HG03159 (cell line): Measurements from ENCODE around the gene ZFR2.
A peak's percentile ranks its signal among the peaks of the same experiment; 100 is the strongest.
"Not testable (repeated sequence)": the region's sequence is repeated elsewhere in the genome, so short reads cannot be mapped to it uniquely, and the experiment has no call there.

ENCODE experiments used
- ATAC-seq: cut with Tn5 transposase; IDR thresholded peaks from one replicate; pipeline ENCODE4 v1.9.1; 2021; ENCODE audit warnings: mild to moderate bottlenecking, moderate library complexity; ENCODE audit not compliant: unreplicated experiment

ZFR2 gene

GRCh38 chr19:3774621-3775373 is 94.0 kb downstream of the ZFR2 start:
- no peak for ATAC-seq

GRCh38 chr19:3773814-3774515 is 94.9 kb downstream of the ZFR2 start:
- ATAC-seq = no peak

GRCh38 chr19:3771906-3772455 is 96.9 kb downstream of the ZFR2 start, which contains the start of gene RAX2:
TSS of gene RAX2 (minus strand) at chr19:3772228. CDS start at chr19:3771742, 486 bp downstream.
- ATAC-seq = no peak

DNA sequence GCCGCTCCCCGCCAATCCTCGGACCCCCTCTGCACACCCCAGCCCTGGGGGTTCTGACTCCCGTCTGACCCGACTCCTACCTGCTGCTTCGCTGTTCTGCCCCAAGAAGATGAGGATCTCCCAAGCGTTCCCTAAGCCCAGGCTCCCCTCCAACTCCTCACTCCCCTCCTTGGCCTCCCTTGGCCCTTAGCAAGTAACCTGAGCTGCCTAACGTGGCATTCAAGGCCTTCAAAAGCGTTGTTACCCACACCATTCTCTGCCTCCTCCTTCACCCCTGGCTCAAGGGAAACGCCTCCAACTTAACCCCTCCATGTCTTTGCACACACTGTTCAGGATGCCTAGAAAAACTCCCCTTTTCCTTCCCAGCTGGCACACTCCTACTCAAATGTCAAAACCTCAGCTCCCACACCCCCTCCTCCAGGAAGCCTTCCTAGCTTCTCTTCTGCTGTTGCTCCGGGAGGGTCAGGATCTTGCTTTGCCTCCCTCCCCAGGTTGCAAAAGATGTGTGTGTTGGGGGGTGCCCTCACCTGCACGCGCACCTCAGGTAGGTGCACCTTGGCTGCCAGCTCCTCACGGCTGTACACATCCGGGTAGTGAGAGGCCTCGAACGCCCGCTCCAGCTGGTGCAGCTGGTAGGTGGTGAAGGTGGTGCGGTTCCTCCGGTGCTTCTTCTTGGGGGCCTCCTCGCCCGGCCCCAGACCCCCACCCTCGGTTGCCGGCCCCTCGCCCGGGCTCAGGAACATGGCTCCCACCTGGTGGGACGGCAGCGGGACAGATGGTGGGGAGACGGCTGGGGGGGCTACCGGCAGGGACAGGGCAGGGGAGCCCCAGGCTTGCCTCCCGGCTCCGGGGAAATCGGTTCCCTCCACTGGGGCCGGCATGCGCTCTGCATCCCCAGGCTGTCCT is 97.6 kb downstream of the ZFR2 start:
- no peak for ATAC-seq

DNA sequence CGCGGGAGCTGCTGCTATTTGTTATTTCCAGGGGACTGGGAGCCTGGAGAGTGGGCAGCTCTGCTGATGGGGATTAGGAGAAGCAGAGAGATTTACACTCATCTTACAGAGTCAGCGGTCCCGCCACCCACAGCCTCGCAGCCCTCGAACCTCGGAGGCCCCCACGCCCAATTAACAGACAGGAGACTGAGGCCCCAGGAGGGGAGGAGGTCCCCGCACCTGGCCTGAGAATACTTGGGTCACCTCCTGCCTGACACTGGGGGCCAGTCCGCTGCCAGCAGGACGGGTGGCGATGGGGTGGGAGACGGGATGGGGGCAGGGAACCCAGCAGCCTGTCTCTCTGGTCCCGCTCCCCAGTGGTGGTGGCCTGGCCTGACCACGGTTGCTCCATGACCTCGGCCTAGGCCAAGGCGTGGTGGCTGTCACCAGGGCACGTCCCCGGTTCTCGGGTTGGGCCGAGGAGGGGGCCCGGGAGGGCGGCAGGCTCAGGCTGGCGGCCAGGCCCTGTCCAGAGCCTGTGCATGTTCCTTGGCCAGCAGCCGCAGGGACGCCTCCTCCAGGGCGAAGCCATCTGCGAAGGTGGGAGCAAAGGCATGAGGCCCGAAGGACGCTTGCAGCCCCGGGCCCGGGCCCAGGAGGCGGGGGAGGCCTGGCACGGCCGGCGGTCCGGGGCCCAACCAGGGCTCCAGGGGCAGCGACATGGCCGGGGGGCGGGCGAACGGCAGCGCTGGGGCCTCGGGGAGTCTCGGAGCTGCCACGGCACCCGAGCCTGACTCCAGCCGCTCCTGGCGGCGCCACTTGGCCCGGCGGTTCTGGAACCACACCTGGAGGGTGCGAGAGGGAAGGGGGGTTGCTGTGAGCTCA is 98.5 kb downstream of the ZFR2 start:
- ATAC-seq = no peak

DNA sequence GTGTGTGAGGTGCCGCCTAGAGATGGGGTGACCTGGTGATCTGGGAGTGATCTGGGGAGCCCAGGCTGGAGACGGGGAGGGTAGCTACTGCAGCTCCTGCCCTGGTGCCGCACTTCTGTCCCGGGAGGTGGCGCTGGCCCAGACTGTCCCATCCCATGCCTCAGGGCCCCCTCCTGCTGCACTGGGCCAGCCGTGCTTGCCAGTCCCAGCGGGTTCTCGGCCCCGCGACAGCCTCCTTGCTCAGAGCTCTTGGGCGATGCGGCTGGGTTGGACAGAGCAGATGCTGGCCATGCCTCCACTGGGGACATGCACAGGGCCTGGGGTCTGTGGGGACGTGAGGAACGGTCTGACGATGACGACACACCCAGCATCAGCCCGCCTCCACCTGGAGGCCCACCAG is 99.3 kb downstream of the ZFR2 start:
- no peak for ATAC-seq

DNA sequence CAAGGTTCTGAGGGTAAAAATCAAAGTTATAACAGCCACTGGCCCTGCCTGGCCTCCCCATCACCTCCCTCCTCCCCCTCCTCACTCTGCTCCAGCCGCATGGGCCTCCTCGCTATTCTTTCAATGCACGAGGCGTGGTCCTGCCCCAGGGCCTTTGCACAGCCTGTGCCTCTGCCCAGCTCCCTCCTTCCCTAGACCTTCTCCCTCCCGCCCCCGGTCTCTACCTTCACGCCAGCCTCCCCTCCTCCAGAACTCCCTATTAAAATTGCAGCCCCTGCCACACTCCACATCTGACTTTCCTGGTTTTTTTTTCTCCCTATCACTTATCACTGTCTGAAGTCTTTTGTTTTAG is 100.1 kb downstream of the ZFR2 start:
- no peak for ATAC-seq

DNA sequence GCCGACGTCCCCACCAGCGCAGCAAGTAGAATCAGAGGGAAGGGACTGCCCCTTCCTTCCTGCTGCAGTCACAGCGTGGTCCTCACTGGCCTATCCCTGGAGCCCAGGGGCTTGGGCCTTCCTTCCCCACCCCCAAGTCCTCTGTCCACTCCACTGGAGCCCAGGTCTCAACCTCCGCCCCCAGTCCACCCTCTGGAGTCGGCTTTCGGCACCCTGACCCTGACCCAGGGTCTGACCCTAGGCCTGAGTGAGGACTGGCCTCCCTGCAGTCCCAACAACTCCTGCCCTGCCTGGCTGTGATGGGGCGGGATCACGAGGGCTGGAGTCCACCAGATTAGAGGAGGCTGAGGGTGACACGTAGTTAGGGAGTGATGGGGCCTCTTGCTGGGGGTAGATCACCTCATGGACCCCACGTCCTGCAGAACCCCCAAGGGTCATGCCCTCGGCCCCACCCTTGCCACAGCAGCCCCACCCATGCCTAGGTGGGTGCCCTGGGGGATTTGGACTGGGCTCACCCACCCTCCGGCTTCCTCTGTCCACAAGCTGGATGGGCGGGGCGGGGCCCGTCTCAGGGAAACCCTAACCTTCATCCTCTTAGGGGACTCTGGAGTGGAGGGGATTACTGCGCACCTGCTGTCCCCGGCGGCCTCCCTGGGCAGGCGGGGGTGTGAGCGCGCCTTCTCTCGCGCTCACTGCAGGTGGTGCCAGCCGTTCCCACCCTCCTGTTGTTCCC is 100.7 kb downstream of the ZFR2 start:
- ATAC-seq = no peak

GRCh38 chr19:3767050-3767449 is 101.8 kb downstream of the ZFR2 start:
- ATAC-seq = no peak

- no peak for ATAC-seq
These were observed 102.3 kb downstream of the ZFR2 start for GRCh38 chr19:3766520-3766919.

DNA sequence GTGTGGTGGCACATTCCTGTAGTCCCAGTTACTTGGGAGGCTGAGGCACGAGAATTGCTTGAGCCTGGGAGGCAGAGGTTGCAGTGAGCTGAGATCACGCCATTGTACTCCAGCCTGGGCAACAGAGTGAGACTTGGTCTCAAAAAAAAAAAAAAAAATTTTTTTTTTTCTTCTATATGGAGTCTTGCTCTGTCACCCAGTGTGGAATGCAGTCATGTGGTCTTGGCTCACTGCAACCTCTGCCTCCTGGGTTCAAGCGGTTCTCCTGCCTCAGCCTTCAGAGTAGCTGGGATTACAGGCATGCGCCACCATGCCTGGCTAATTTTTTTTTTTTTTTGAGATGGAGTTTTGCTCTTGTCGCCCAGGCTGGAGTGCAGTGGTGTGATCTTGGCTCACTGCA is 103.1 kb downstream of the ZFR2 start:
- ATAC-seq = not testable (repeated sequence)

DNA sequence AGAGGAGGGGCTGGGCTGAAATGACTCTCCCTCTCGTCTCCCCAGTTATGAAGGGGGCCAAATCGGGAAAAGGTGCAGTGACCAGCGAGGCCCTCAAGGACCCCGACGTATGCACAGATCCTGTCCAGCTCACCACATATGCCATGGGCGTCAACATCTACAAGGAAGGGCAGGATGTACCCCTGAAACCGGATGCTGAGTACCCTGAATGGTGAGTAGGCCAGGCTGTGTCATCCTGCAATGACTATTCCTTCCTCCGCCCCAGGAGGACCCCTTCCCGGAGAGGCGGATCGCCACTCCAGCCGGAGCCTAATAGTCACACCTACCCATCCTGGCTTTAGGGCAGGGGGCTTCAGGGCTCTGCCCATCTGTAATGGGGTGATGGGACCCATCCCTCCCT is 103.7 kb downstream of the ZFR2 start:
- no peak for ATAC-seq

DNA sequence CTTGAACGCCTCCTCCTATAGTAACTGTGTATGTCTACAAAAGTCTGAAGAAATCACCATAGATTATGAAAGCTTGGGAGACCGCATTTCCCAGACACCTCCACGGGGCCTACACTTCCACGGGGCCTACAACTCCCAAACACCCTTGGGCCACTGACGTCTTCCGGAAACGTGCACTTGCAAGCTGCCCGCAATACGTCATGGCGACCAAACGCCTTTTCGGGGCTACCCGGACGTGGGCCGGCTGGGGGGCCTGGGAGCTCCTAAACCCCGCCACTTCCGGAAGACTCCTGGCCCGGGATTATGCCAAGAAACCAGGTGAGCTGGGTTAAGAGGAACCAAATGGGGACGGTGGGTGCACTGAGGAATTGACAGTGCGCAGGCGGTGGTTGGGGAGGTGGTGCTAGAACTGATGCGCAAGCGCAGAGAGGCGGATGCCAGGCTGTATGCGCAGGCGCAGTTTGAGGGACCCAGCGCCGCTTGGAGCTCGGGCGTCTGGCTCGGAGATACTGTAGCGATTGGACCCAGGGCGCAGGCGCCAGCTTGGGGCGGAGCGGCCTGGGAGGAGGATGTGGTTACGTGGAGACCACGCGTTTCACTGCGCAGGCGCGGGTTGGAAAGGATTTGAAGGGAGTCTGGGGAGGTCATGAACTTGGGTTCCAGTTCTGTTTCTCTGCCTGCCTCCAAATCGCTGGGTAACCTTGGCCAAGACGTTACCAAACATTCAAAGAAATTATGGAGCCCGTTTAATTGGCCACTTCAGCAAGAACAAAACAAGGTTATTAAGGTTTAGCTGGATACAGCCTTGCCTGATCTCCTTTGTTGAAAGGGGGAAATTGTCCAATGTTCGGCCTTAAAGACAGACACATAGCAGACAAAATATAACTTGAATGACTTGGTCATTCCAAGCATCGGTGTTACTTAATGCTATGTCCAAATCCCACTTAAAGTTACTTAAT is 106.1 kb downstream of the ZFR2 start, which contains the start of gene MRPL54:
Gene MRPL54 (plus strand): TSS at position 182 of the 959 bp plus-strand sequence. CDS start 19 bp downstream, at position 201.
- ATAC-seq = peak; percentile 68

- no peak for ATAC-seq
These were observed 106.7 kb downstream of the ZFR2 start for GRCh38 chr19:3762130-3762473.

- peak; percentile 38 for ATAC-seq
These were observed 107.3 kb downstream of the ZFR2 start, which contains the start of gene APBA3 for GRCh38 chr19:3761382-3762129. TSS of gene APBA3 (minus strand) at chr19:3761692. CDS start at chr19:3760264, 1,428 bp downstream.

DNA sequence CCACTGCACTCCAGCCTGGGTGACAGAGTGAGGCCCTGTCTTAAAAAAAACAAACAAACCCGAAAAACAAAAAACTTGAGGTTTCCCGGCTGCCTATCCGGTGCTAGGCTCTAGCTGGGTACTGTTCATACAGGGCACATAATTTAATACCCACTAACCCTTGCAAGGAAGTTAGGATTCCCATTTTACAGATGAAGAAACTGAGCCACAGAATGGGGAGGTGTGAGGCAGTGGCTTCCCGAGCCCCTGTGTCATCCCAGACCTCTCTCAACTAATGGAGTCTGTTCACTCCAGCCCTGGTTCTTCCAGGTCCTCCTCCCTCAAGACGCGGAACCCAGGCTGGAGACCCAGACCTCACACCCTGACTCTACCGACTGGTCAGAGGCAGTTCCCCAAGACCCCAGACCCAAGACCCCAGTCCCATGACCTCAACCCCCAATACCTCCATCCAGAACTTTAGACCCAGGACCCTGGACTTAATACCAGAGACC is 107.9 kb downstream of the ZFR2 start:
- no peak for ATAC-seq

DNA sequence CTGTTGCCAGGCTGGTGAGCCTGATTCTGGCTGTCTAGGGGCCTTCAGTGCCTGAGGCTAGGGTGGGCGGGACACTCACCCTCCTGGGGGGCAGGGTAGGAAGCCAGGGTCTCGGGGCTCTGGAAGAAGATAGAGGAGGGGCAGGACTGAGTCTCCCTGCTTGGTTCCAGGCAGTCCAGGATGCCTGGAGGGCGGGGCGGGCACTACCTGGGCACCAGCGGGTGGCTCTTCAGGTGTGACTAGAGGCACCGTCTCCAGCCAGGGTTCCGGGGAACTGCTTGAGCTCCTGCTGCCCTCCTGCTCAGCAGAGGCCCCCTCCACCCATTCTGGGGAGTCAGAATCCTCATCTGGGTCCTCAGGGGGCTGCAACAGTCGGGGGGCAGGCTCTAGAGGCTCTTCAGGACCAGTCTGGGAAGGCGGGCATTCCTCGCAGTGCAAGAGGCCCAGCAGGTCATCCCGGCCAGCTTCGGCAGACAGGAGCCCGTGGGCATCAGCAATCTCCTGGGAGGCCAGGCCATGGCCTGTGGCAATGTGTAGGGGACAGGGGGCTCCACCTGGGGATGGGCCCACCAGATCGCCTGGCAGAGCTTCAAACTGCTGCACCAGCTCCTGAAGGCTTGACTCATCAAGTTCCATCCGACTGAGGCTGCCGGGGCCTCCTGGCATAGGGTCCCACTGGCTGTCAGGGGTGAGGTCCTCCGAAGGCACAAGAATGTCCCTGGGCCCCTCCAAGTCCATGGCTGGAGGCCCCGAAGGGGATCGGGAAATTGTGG is 109.2 kb downstream of the ZFR2 start:
- ATAC-seq = no peak
